Neural cell (in vitro differentiated cells): ENCODE results near the gene CDH12.
A peak's percentile ranks its signal among the peaks of the same experiment; 100 is the strongest.

ENCODE experiments used
- POLR2AphosphoS5 ChIP-seq: IDR thresholded peaks from 2 replicates; pipeline ENCODE4 v1.6.1; 2012
- RAD21 ChIP-seq: fragments of 450-650 bp; conservative IDR thresholded peaks from 2 replicates; pipeline ENCODE4 v1.6.1; 2014; ENCODE audit warnings: antibody characterized with exemption, mild to moderate bottlenecking, moderate library complexity
- TAF1 ChIP-seq: IDR thresholded peaks from 2 replicates; pipeline ENCODE4 v1.6.1; 2012; ENCODE audit warnings: low read depth

GRCh38 chr5:22612928-22613327 is 240.2 kb downstream of the CDH12 start:
- TF ChIP-seq POLR2AphosphoS5: peak; percentile 43
- TF ChIP-seq TAF1: no peak
- no peak for TF ChIP-seq RAD21
